Ammon's horn (tissue), 1 donor: ENCODE measurements around the gene U2SURP.

ENCODE experiments used
- DNase-seq: peaks from one replicate; pipeline ENCODE4 v3.0.0-alpha.2; 2016; ENCODE audit warnings: low spot score

The U2SURP gene

DNA sequence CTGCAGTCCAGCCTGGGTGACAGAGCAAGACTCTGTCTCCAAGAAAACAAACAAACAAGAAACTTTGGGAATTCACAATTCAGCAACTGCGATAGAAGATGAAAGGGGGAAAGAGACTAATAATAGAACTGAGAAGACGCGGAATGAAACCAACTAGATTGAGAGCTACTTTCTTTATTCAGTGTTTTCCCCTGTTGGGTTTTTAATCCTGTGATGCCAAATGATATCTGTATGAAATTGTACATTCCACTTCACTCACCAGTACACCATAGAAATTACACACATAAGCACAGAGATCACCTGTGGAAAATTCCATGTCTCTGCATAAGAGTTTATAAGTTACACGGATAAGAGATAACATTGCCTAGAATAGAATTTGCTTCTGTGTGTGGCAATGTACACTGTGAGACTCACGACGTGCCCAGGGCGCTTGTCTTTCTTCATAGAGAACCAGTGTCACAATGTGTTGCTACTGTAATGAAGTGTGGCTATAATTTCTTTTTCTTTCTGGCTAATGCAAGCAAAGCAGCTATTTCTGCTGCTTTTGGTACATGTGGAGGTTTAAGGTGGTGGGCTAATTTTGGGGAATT lies 100.5 kb downstream of the U2SURP start:
- no peak for DNase-seq

DNA sequence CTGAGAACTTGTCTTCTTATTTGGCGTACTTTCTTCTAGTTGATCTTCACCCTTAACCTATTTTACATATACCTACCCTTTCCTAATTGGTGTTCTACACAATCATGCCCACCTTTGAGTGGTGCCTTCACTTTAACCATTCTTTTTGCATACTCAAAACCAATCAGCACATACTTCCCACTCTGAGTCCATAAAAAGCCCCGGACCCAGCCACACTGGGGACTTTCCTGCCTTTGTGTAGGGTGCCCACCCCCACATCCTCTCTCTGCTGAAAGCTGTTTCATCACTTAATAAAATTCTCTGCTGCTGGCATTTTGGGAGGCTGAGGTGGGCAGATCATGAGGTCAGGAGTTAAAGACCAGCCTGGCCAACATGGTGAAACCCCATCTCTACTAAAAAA lies 102.3 kb downstream of the U2SURP start:
- no peak for DNase-seq

DNA sequence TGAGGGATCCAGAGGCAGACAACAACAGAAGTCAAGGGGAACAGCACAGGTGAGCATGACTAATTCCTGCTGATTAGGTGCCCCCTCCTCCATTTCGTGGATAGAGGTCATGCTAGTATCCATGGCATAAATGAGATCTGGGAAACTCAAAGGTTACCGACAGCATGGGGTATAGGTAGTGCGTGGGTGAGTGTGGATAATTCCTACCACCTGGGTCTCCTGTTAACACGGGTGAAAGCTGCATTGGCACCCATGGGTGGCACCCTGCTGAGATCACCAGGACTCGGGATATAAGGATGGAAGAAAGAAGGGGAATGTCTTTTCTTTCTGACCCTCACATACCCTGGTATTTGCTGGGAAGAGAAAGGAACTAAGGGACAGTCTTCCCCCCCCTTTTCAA lies 103.8 kb downstream of the U2SURP start:
- no peak for DNase-seq

- no peak for DNase-seq
Measured at GRCh38 chr3:143109861-143110260, 108.5 kb downstream of the U2SURP start.
